Gastrocnemius medialis (tissue), 4 donors: ENCODE measurements around the gene PACS1. TPM values are rescaled to one million over a fixed set of nuclear protein-coding genes. Genes with fewer than 3 reads are reported as not detected.

Experiments used
- ATAC-seq, 2 donors: fragments of 150-250 bp; one replicate each; pipeline ENCODE4 v1.9.1; 2016
- DNase-seq, 2 donors: peaks; one replicate each; pipeline ENCODE4 v3.0.0-alpha.2; 2019
- H3K27ac ChIP-seq, 4 donors: fragments of 200-600 bp; sonication (generic); 1 replicate in 1 of 4; 2 replicates in 3 of 4; pipeline ENCODE4 v1.5.1; 2016 to 2018; ENCODE audit warnings: mild to moderate bottlenecking in 2 of 4, moderate library complexity in 1 of 4
- H3K27me3 ChIP-seq, 3 donors: fragments of 200-600 bp; sonication (generic) in 2 of 3; 1 replicate in 1 of 3; 2 replicates in 2 of 3; pipeline versions ENCODE4 v1.5.1 to v1.6.0; 2016 to 2019; ENCODE audit warnings: mild to moderate bottlenecking in 1 of 3, moderate library complexity in 1 of 3
- H3K36me3 ChIP-seq, 2 donors: fragments of 200-600 bp; sonication (generic) in 1 of 2; one replicate each; pipeline ENCODE4 v1.5.1; 2017 to 2018
- H3K4me1 ChIP-seq, 2 donors: fragments of 200-600 bp; sonication (generic) in 1 of 2; one replicate each; pipeline ENCODE4 v1.5.1; 2016 to 2017; ENCODE audit warnings: mild to moderate bottlenecking in 2 of 2
- H3K4me3 ChIP-seq, 4 donors: fragments of 200-600 bp; sonication (generic) in 3 of 4; 1 replicate in 1 of 4; 2 replicates in 3 of 4; pipeline ENCODE4 v1.5.1; 2016 to 2019; ENCODE audit warnings: mild to moderate bottlenecking in 2 of 4
- H3K9me3 ChIP-seq, 3 donors: fragments of 200-600 bp; sonication (generic) in 2 of 3; 1 replicate in 1 of 3; 2 replicates in 2 of 3; pipeline ENCODE4 v1.5.1; 2016 to 2019
- POLR2A ChIP-seq, 2 donors: fragments of 450-650 bp; IDR thresholded peaks; one replicate each; pipeline ENCODE4 v1.6.1; 2017; ENCODE audit warnings: antibody characterized with exemption in 2 of 2, mild to moderate bottlenecking in 2 of 2, moderate library complexity in 2 of 2
- in situ Hi-C, 4 donors: fragments of 200-750 bp; cut with MboI; loops; one replicate each; pipeline versions ENCODE4 v1.15.0 to v1.8.0; 2017; ENCODE audit warnings: low sequenced_read_pairs in 4 of 4
- intact Hi-C: fragments of 100-400 bp; cut with DNase I; formaldehyde crosslinking; loops from one replicate; pipeline ENCODE4 v1.15.1; 2023; ENCODE audit warnings: low total_unique reads
- total RNA-seq, 4 donors: library from RNA; depleted of rRNA; stranded (reverse); fragments of >200 nt; gene quantifications; one replicate each; pipeline versions ENCODE4 v1.1.0 to v1.2.3, GENCODE V29; 2016
- TF ChIP-seq, protein P1 (sequence below), 5 experiments: fragments of 450-650 bp in 3 of 5; fragments of 200-600 bp in 2 of 5; sonication (generic) in 2 of 5; IDR thresholded peaks in 4 of 5; conservative IDR thresholded peaks in 1 of 5; 1 replicate in 4 of 5; 2 replicates in 1 of 5; pipeline ENCODE4 v1.5.1; 2016 to 2019; ENCODE audit warnings: antibody characterized with exemption in 5 of 5, mild to moderate bottlenecking in 3 of 5, moderate library complexity in 3 of 5

PACS1 gene
- total RNA-seq, 4 donors from 2014 or later, result 6.6 to 20.4 (median 16.9) TPM

GRCh38 chr11:66037327-66037726 lies 32.7 kb upstream of the PACS1 start:
- H3K27me3 ChIP-seq, result no peaks in the 10 kb centered on the region
- ATAC-seq (no peak), DNase-seq (no peak)
- no peaks in the 10 kb centered on the region for H3K9me3 ChIP-seq
- no peak overlapping the region for H3K4me3 ChIP-seq
- H3K4me1 ChIP-seq, result no peaks in the 10 kb centered on the region
- no peak overlapping the region for H3K27ac ChIP-seq
- TF ChIP-seq POLR2A (IDR thresholded peaks at IDR 0.05), result no peak
- TF ChIP-seq, protein P1, sequence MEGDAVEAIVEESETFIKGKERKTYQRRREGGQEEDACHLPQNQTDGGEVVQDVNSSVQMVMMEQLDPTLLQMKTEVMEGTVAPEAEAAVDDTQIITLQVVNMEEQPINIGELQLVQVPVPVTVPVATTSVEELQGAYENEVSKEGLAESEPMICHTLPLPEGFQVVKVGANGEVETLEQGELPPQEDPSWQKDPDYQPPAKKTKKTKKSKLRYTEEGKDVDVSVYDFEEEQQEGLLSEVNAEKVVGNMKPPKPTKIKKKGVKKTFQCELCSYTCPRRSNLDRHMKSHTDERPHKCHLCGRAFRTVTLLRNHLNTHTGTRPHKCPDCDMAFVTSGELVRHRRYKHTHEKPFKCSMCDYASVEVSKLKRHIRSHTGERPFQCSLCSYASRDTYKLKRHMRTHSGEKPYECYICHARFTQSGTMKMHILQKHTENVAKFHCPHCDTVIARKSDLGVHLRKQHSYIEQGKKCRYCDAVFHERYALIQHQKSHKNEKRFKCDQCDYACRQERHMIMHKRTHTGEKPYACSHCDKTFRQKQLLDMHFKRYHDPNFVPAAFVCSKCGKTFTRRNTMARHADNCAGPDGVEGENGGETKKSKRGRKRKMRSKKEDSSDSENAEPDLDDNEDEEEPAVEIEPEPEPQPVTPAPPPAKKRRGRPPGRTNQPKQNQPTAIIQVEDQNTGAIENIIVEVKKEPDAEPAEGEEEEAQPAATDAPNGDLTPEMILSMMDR (IDR thresholded peaks at IDR 0.05 in 4 of 5, conservative IDR thresholded peaks at IDR 0.05 in 1 of 5), result no peak
- in situ Hi-C loops (no loop called here), intact Hi-C loops (no loop called here)
- H3K36me3 ChIP-seq, result no peaks in the 10 kb centered on the region

- no peaks in the 10 kb centered on the region for H3K27me3 ChIP-seq
- H3K36me3 ChIP-seq, result no peaks in the 10 kb centered on the region
- no peak overlapping the region for H3K4me3 ChIP-seq
- no peaks in the 10 kb centered on the region for H3K4me1 ChIP-seq
- no peak for ATAC-seq
- TF ChIP-seq, protein P1 (IDR thresholded peaks at IDR 0.05 in 4 of 5, conservative IDR thresholded peaks at IDR 0.05 in 1 of 5), result no peak
- TF ChIP-seq POLR2A (IDR thresholded peaks at IDR 0.05), result no peak
- intact Hi-C loops, result no loop called here
- in situ Hi-C loops, result no loop called here
- no peaks in the 10 kb centered on the region for H3K9me3 ChIP-seq
- DNase-seq, result no peak
- no peak overlapping the region for H3K27ac ChIP-seq
These were observed 30.3 kb upstream of the PACS1 start for GRCh38 chr11:66039765-66040164.

- Histone ChIP-seq H3K36me3 (no peaks in the 10 kb centered on the region), H3K27me3 (no peaks in the 10 kb centered on the region), H3K9me3 (no peaks in the 10 kb centered on the region), H3K4me3 (no peak overlapping the region), H3K4me1 (peaks cover 0 to 5% of the 10 kb centered on the region in 2 donors), H3K27ac (no peak overlapping the region)
- intact Hi-C loops, result no loop called here
- DNase-seq (no peak), ATAC-seq (no peak)
- no peak for TF ChIP-seq POLR2A (IDR thresholded peaks at IDR 0.05)
- TF ChIP-seq, protein P1 (IDR thresholded peaks at IDR 0.05 in 4 of 5, conservative IDR thresholded peaks at IDR 0.05 in 1 of 5), result no peak
- in situ Hi-C loops, result no loop called here
These were observed 27.7 kb upstream of the PACS1 start for GRCh38 chr11:66042227-66042995.

DNA sequence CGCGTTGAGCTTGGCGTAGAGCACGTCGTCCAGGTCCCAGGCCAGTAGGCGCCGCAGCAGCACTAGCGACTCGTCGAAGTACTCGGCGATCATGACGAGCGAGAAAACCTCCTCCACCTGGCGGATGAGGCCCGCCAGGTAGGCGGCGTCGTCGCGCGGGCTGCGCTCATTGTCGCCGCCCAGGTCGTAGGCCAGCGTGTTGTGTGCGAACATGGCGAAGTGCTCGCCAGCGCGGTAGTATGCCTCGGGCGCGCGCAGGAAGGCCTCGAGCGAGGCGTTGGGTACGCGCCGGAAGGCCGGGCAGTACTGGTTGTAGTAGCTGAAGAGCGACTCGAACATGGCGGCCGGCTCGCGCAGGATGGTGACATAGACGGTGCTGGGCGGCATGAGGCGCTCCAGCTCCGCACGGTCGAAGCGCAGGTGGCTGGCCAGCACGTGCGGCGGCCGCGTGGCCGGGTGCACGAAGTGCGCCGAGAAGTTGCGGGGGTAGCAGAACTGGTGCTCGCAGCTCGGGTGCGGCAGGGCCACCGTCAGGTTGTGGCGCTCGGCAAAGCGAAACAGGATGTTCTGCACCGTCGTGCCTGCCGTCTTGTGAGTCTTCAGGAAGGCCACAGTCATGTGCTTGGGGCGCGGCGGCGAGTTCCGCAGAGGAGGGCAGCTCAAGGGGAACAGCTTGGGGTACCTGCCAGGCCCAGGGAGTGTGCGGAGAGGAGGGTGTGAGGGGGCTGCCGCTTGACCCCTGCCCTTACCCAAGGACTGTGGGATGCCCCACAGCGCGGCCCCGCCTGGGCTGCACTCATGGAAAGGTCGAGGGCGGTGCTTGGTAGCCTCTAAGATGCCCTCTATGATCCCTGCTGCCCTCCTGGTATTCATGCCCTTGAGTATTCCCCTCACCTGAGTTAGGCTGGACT lies 26.8 kb upstream of the PACS1 start:
- Histone ChIP-seq H3K27ac (no peak overlapping the region), H3K36me3 (no peaks in the 10 kb centered on the region), H3K9me3 (no peaks in the 10 kb centered on the region), H3K27me3 (peaks cover 0 to 2% (median 0%) of the 10 kb centered on the region in 3 donors), H3K4me1 (peaks cover 0 to 5% of the 10 kb centered on the region in 2 donors), H3K4me3 (no peak overlapping the region)
- ATAC-seq (no peak), DNase-seq (no peak)
- intact Hi-C loops (no loop called here), in situ Hi-C loops (no loop called here)
- TF ChIP-seq, protein P1 (IDR thresholded peaks at IDR 0.05 in 4 of 5, conservative IDR thresholded peaks at IDR 0.05 in 1 of 5), result no peak
- TF ChIP-seq POLR2A (IDR thresholded peaks at IDR 0.05), result no peak
